Stomach (tissue), 4 donors: Measurements from ENCODE around the gene COQ8B.

ENCODE experiments used
- EP300 ChIP-seq: sonication (generic); formaldehyde crosslinking; IDR thresholded peaks from one replicate; pipeline ENCODE4 v1.6.1; 2017; ENCODE audit warnings: antibody characterized with exemption
- POLR2AphosphoS5 ChIP-seq, 3 donors: sonication (generic); formaldehyde crosslinking; IDR thresholded peaks; one replicate each; pipeline ENCODE4 v1.6.1; 2016; ENCODE audit warnings: antibody characterized with exemption in 3 of 3
- TF ChIP-seq, protein P1 (sequence below), 7 experiments: fragments of 450-650 bp in 4 of 7; fragments of 200-600 bp in 3 of 7; sonication (generic) in 3 of 7; IDR thresholded peaks; one replicate each; pipeline ENCODE4 v1.5.1; 2016 to 2019; ENCODE audit warnings: antibody characterized with exemption in 7 of 7, control low read depth in 2 of 7, mild to moderate bottlenecking in 1 of 7

DNA sequence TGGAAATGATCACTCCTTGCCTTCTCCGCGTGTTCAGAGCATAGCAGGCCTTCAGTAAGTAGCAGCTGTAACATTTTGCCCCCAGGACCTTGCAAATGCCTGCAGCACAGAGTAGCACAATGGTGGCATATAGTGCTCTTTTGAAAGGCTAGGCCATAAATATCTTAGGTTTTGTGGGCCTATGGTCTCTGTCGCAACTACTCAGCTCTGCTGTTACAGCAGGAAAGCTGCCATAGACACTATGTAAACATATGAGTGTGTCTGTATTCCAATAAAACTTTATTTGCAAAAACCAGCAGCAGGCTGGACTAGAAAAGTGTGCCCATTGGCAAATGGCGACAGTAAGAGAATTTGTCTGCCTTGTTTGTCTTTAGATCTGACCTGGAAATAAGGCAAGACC is 9.6 kb upstream of the COQ8B start:
- TF ChIP-seq, protein P1, sequence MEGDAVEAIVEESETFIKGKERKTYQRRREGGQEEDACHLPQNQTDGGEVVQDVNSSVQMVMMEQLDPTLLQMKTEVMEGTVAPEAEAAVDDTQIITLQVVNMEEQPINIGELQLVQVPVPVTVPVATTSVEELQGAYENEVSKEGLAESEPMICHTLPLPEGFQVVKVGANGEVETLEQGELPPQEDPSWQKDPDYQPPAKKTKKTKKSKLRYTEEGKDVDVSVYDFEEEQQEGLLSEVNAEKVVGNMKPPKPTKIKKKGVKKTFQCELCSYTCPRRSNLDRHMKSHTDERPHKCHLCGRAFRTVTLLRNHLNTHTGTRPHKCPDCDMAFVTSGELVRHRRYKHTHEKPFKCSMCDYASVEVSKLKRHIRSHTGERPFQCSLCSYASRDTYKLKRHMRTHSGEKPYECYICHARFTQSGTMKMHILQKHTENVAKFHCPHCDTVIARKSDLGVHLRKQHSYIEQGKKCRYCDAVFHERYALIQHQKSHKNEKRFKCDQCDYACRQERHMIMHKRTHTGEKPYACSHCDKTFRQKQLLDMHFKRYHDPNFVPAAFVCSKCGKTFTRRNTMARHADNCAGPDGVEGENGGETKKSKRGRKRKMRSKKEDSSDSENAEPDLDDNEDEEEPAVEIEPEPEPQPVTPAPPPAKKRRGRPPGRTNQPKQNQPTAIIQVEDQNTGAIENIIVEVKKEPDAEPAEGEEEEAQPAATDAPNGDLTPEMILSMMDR (IDR thresholded peaks at IDR 0.05) = no peak
- TF ChIP-seq POLR2AphosphoS5 (IDR thresholded peaks at IDR 0.05) = no peak
- TF ChIP-seq EP300 = no peak
